Panc1 (cell line): ENCODE data around the gene ISCU. TPM values are rescaled to one million over a fixed set of nuclear protein-coding genes. Genes with fewer than 3 reads are reported as not detected.

ENCODE experiments used
- ATAC-seq: fragments of 200-7000 bp; cut with Tn5 transposase; 2 replicates; pipeline ENCODE4 v1.9.1; 2020; ENCODE audit warnings: mild to moderate bottlenecking, moderate library complexity
- BruUV-seq: library from RNA; stranded (reverse); fragments of 400-500 nt; replicated peaks from 2 replicates; lab custom pipeline; 2021; lab: Mats Ljungman, UMichigan
- CTCF ChIA-PET: fragments of 300-600 bp; sonication (Branson Sonifier 250); formaldehyde crosslinking; loops from one replicate; lab custom pipeline; 2022; ENCODE audit warnings: antibody characterized with exemption; lab: Charles Lee
- POLR2A ChIA-PET: fragments of 300-600 bp; sonication (Branson Sonifier 250); formaldehyde crosslinking; loops from one replicate; lab custom pipeline; 2022; ENCODE audit warnings: antibody characterized with exemption; lab: Charles Lee
- DNase-seq: peaks from one replicate; pipeline ENCODE4 v3.0.0-alpha.2; 2010; ENCODE audit warnings: low read depth, low spot score
- H3K27ac ChIP-seq: 2 replicates; pipeline ENCODE4 v1.5.1; 2011; ENCODE audit warnings: mild to moderate bottlenecking, low read length, inconsistent platforms
- H3K27me3 ChIP-seq: fragments of 200-500 bp; sonication (Bioruptor generic); 2 replicates; pipeline ENCODE4 v1.6.0; 2014; ENCODE audit warnings: low read length, inconsistent platforms; ENCODE audit not compliant: control insufficient read depth, insufficient read depth
- H3K36me3 ChIP-seq: fragments of 200-500 bp; sonication (Bioruptor generic); 2 replicates; pipeline ENCODE4 v1.5.1; 2014; ENCODE audit warnings: inconsistent platforms, mild to moderate bottlenecking, low read length, moderate library complexity; ENCODE audit not compliant: control insufficient read depth, insufficient read depth
- H3K4me1 ChIP-seq: 2 replicates; pipeline ENCODE4 v1.5.1; 2011; ENCODE audit warnings: inconsistent platforms, mild to moderate bottlenecking, low read length, moderate library complexity; ENCODE audit not compliant: control insufficient read depth, insufficient read depth
- H3K4me3 ChIP-seq, 2 experiments: 2 replicates each; pipeline ENCODE4 v1.5.1; 2011 to 2012; ENCODE audit warnings: low read depth in 2 of 2, low read length in 2 of 2, mild to moderate bottlenecking in 2 of 2, inconsistent platforms in 1 of 2, moderate library complexity in 1 of 2
- H3K9me3 ChIP-seq: fragments of 200-500 bp; sonication (Bioruptor generic); 2 replicates; pipeline ENCODE4 v1.5.1; 2014; ENCODE audit warnings: low read depth, mild to moderate bottlenecking, inconsistent platforms, low read length, moderate library complexity; ENCODE audit not compliant: control insufficient read depth, insufficient read depth
- CTCF ChIP-seq: fragments of 450-650 bp; IDR thresholded peaks from 2 replicates; pipeline ENCODE4 v1.5.1; 2017; ENCODE audit warnings: mild to moderate bottlenecking
- POLR2AphosphoS5 ChIP-seq: IDR thresholded peaks from 2 replicates; pipeline ENCODE4 v1.6.1; 2012; ENCODE audit warnings: mild to moderate bottlenecking, low read depth, low read length, moderate library complexity
- REST ChIP-seq, 2 experiments: IDR thresholded peaks; 2 replicates each; pipeline ENCODE4 v1.6.1; 2011 to 2012; ENCODE audit warnings: low read depth in 2 of 2, control low read depth in 1 of 2, low read length in 1 of 2, mild to moderate bottlenecking in 1 of 2, moderate library complexity in 1 of 2; ENCODE audit not compliant: insufficient read depth in 1 of 2
- SIN3A ChIP-seq: IDR thresholded peaks from 2 replicates; pipeline ENCODE4 v1.6.1; 2012; ENCODE audit warnings: low read depth, mild to moderate bottlenecking, low read length, moderate library complexity, borderline replicate concordance; ENCODE audit not compliant: insufficient read depth
- TCF7L2 ChIP-seq: IDR thresholded peaks from 2 replicates; pipeline ENCODE4 v1.6.1; 2011; ENCODE audit warnings: mild to moderate bottlenecking, low read depth, low read length, inconsistent platforms
- in situ Hi-C: cut with HindIII; loops from 2 replicates; pipeline ENCODE4 v1.10.0; 2016; ENCODE audit warnings: low sequenced_read_pairs, low pct_unique_long_range_greater_than_20kb
- intact Hi-C: fragments of 100-400 bp; cut with micrococcal nuclease; formaldehyde crosslinking; loops from one replicate; pipeline ENCODE4 v1.10.0; 2022; ENCODE audit not compliant: unreplicated experiment
- total RNA-seq: library from RNA; stranded (reverse); gene quantifications from one replicate; pipeline ENCODE4 v1.2.1, GENCODE V29; 2021; ENCODE audit not compliant: unreplicated experiment

ISCU gene
- total RNA-seq, 1 experiment from 2014 or later, result 66.1 TPM

GRCh38 chr12:108613548-108613947 is 51.2 kb downstream of the ISCU start:
- ATAC-seq (peak; percentile 72), DNase-seq (no peak)
- no TSS peak for BruUV-seq
- Histone ChIP-seq H3K4me3 (no peak overlapping the region), H3K27ac (no peak overlapping the region; the same call in 1 of the 2 replicates), H3K27me3 (no peaks in the 10 kb centered on the region), H3K4me1 (peaks cover 22% of the 10 kb centered on the region), H3K36me3 (no peaks in the 10 kb centered on the region), H3K9me3 (no peaks in the 10 kb centered on the region)
- CTCF ChIA-PET, result no interaction called here
- POLR2A ChIA-PET, result no interaction called here
- no peak for TF ChIP-seq SIN3A
- TF ChIP-seq TCF7L2, result no peak
- no peak for TF ChIP-seq CTCF
- TF ChIP-seq POLR2AphosphoS5, result no peak
- no peak for TF ChIP-seq REST (IDR thresholded peaks at IDR 0.05; ENCODE audit: insufficient read depth in 1 of 2, low read depth in 2 of 2, low read length in 1 of 2)
- intact Hi-C loops, result no loop called here
- in situ Hi-C loops, result no loop called here

- Histone ChIP-seq H3K4me1 (peaks cover 25% of the 10 kb centered on the region), H3K27ac (no peak overlapping the region), H3K9me3 (no peaks in the 10 kb centered on the region), H3K4me3 (no peak overlapping the region), H3K36me3 (no peaks in the 10 kb centered on the region), H3K27me3 (no peaks in the 10 kb centered on the region)
- in situ Hi-C loops (no loop called here), intact Hi-C loops (no loop called here)
- no peak for DNase-seq
- ChIA-PET CTCF (no interaction called here), POLR2A (no interaction called here)
- no TSS peak for BruUV-seq
- ATAC-seq, result no peak
- TF ChIP-seq REST (IDR thresholded peaks at IDR 0.05; ENCODE audit: insufficient read depth in 1 of 2, low read depth in 2 of 2, low read length in 1 of 2) (no peak), TCF7L2 (no peak), CTCF (no peak), POLR2AphosphoS5 (no peak), SIN3A (no peak)
Measured at GRCh38 chr12:108614041-108614440, 51.6 kb downstream of the ISCU start.
